Ishikawa (cell line): Measurements from ENCODE around the gene SLC13A4.

ENCODE experiments used
- CEBPB ChIP-seq: IDR thresholded peaks from 2 replicates; pipeline ENCODE4 v1.6.1; 2012
- CREB1 ChIP-seq: IDR thresholded peaks from 2 replicates; pipeline ENCODE4 v1.6.1; 2012; ENCODE audit warnings: low read depth
- EGR1 ChIP-seq: IDR thresholded peaks from 2 replicates; pipeline ENCODE4 v1.6.1; 2012
- EP300 ChIP-seq: IDR thresholded peaks from 2 replicates; pipeline ENCODE4 v1.6.1; 2012; ENCODE audit warnings: borderline replicate concordance
- FOXM1 ChIP-seq: IDR thresholded peaks from 2 replicates; pipeline ENCODE4 v1.6.1; 2012; ENCODE audit warnings: low read depth, borderline replicate concordance
- NFIC ChIP-seq: IDR thresholded peaks from 2 replicates; pipeline ENCODE4 v1.6.1; 2012
- RAD21 ChIP-seq: IDR thresholded peaks from 2 replicates; pipeline ENCODE4 v1.6.1; 2012; ENCODE audit warnings: low read depth
- TAF1 ChIP-seq: IDR thresholded peaks from 2 replicates; pipeline ENCODE4 v1.6.1; 2012; ENCODE audit warnings: low read depth, mild to moderate bottlenecking
- TCF12 ChIP-seq: IDR thresholded peaks from 2 replicates; pipeline ENCODE4 v1.6.1; 2012; ENCODE audit warnings: low read depth
- TEAD4 ChIP-seq: IDR thresholded peaks from 2 replicates; pipeline ENCODE4 v1.6.1; 2012
- ZBTB7A ChIP-seq: IDR thresholded peaks from 2 replicates; pipeline ENCODE4 v1.6.1; 2012; ENCODE audit warnings: low read depth
- TF ChIP-seq, protein P1 (sequence below): IDR thresholded peaks from 2 replicates; pipeline ENCODE4 v1.6.1; 2012
- TF ChIP-seq, protein P2 (sequence below): IDR thresholded peaks from 2 replicates; pipeline ENCODE4 v1.6.1; 2012; ENCODE audit warnings: low read depth, mild to moderate bottlenecking
- TF ChIP-seq, protein P3 (sequence below): IDR thresholded peaks from 2 replicates; pipeline ENCODE4 v1.6.1; 2012

Gene SLC13A4

DNA sequence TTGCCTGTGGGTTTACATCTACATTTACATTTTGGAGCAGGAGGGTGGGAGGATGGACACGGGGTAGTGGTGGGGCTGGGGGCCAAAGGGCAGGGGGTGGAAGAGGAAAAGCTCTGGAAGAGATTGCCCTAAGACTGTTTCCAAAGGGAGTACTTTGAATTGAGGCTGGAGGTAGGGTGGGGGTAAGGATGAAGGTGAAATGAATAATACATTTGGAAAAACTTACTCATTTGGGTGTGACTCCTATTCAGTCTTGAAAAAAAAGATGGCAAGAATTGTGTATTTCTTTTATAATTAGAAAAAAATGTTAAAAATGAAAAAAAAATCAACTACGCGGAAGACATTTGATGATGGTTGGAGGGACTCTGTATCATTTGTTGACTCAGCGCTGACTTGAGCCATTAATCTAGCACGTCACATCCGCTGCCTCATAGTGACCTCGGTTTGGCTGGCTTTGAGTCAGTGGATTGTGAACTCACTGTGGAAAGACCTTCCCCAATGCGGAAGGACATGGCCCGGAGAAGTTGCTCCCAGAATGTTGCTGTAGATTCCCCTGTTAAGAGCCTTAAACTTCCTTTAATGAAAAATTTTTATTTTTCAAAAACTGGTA, 17.8 kb upstream of the SLC13A4 start:
- TF ChIP-seq EP300 (peak; percentile 31; the same call in 1 of the 2 replicates), CREB1 (no peak)

DNA sequence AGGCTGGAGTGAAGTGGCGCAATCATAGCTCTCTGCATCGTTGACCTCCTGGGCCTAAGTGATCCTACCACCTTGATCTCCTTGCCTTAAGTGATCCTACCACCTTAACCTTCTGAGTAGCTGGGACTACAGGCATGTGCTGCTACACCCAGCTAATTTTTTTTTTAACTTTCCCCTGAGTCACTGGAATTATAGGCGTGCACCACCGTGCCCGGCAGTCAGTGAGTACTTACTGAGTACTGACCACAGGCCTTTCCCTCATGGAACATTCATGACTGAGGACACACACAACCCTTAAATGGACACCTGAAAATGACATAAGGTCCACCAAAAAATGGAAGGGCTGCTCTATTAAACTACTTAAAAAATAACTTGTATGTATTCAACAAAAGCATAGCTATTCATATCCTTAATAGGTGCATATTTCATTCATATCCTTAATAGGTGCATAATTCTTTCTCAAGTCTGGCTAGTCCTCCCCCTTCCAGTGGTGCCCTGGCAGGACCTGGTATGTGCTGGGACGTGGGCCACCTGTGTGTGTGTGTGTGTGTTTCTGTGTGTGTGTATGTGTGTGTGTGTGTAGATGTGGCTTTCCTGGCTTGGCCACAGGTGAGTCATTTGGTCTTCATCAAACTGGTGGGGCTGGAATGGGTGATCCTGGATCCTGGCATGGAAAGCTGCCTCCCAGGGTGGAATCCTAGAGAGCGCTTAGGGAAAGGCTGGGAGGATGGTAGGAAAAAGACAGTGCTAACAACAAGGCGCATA, 17.1 kb upstream of the SLC13A4 start:
- TF ChIP-seq RAD21 (no peak), CREB1 (no peak), ZBTB7A (no peak)

DNA sequence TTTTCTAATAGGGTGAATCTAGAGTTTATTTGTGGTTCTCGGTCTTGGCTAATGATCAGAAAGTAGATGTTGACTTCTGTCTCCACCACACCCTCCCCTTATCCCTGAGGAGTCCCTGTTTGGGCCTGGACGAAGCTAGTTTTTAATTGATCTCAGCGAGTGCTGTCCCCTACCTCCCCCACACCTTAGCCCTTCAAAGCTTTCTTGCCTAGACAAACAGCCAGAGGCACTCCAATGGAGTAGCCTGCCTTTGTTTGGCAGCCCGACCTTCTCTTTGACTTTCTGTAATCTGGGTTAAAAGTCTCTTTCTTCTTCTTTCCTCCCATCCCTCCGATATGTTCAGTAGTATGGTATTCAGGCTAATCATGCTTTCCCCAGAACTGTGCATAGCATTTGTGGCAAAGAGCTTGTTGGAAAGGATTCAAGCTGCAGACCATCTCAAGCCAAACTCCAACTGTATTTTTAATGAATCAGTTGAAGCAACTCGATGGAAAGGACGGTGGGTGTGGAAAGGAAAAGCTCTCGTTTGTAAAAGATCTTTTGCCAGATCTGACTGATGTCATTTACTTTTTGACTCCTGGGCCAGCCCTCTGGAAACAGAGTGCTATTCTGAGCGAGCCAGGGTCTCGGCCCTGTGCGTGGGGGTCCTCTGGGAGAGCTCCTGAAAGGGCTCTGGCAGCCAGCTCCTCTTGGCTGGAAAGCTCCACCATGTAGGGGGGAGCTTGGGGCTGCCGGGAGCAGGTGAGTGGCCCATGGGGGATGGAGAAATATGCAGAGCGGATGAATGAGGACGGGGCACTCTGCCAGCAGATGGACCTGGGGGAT, 16.1 kb upstream of the SLC13A4 start:
- TF ChIP-seq NFIC (no peak), CEBPB (no peak), TCF12 (no peak), TAF1 (no peak), ZBTB7A (no peak), TEAD4 (no peak), FOXM1 (no peak), RAD21 (no peak)
- TF ChIP-seq, protein P1, sequence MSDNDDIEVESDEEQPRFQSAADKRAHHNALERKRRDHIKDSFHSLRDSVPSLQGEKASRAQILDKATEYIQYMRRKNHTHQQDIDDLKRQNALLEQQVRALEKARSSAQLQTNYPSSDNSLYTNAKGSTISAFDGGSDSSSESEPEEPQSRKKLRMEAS, result no peak
- TF ChIP-seq, protein P2, sequence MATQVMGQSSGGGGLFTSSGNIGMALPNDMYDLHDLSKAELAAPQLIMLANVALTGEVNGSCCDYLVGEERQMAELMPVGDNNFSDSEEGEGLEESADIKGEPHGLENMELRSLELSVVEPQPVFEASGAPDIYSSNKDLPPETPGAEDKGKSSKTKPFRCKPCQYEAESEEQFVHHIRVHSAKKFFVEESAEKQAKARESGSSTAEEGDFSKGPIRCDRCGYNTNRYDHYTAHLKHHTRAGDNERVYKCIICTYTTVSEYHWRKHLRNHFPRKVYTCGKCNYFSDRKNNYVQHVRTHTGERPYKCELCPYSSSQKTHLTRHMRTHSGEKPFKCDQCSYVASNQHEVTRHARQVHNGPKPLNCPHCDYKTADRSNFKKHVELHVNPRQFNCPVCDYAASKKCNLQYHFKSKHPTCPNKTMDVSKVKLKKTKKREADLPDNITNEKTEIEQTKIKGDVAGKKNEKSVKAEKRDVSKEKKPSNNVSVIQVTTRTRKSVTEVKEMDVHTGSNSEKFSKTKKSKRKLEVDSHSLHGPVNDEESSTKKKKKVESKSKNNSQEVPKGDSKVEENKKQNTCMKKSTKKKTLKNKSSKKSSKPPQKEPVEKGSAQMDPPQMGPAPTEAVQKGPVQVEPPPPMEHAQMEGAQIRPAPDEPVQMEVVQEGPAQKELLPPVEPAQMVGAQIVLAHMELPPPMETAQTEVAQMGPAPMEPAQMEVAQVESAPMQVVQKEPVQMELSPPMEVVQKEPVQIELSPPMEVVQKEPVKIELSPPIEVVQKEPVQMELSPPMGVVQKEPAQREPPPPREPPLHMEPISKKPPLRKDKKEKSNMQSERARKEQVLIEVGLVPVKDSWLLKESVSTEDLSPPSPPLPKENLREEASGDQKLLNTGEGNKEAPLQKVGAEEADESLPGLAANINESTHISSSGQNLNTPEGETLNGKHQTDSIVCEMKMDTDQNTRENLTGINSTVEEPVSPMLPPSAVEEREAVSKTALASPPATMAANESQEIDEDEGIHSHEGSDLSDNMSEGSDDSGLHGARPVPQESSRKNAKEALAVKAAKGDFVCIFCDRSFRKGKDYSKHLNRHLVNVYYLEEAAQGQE, result no peak

DNA sequence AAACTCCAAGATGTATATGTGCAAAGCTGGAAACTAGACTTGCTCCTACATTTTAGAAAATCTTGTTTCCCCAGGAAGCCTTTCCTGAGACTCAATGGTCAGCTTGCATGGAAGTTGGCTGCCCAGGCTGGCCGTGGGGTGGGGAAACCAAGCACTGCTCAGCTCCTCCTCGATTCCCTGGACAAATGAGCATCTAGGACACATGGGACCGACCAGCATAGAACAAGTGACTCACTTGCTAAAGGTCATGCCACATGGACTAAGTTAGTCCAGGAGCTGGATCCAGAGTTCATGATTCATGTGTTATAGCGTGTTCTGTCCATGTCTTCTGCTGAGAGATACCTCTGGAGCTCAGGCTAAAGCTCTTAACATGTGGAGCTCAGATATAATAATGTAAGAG, 14.4 kb upstream of the SLC13A4 start:
- no peak for TF ChIP-seq NFIC
- no peak for TF ChIP-seq RAD21
- TF ChIP-seq ZBTB7A, result no peak
- no peak for TF ChIP-seq TAF1
- no peak for TF ChIP-seq TCF12

DNA sequence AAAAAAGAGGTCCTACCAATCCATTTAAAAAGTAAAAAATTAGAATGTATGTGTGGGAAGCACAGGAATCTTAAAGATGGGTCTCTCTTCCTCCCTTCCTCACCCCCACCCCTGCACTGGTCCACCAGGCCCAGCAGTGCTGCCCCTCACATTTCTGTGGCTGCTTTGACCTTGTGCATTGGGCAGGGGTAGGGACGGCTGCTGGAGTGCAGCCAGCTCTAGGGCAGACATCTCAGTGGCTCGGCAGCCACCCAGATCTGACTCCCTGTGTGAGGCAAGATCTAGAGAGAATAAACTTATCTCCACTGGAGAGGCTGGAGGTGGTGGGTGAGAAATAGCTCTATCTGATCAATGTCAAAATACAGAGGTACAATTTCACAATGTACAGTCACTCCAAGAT, 13.9 kb upstream of the SLC13A4 start:
- TF ChIP-seq ZBTB7A (no peak), TEAD4 (no peak), TAF1 (no peak), CEBPB (no peak), RAD21 (no peak)
- TF ChIP-seq, protein P1, result no peak
- TF ChIP-seq, protein P2, result no peak
- TF ChIP-seq, protein P3, sequence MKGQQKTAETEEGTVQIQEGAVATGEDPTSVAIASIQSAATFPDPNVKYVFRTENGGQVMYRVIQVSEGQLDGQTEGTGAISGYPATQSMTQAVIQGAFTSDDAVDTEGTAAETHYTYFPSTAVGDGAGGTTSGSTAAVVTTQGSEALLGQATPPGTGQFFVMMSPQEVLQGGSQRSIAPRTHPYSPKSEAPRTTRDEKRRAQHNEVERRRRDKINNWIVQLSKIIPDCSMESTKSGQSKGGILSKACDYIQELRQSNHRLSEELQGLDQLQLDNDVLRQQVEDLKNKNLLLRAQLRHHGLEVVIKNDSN, result no peak

DNA sequence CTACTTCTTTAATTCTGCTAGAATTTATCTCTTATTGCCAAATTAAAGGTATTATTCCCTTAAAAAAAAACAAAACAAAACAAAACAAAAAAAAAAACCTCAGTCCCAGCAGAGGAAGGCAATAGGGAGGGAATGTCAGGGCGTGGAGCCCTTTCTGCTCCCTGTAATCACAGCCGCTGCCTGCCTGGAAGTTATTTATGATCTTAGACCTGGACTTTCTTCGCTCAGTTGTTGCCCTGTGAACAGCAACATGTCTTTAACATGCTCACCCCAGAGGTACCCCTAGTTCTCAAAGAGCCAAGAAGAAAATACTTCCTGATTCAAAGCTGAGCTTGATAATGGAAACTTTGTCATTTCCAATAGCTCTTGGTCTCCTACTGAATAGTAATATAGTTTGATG, 12.9 kb upstream of the SLC13A4 start:
- TF ChIP-seq EP300 (no peak), CREB1 (no peak), EGR1 (no peak), CEBPB (no peak), RAD21 (no peak), FOXM1 (no peak), NFIC (no peak), ZBTB7A (no peak)
- TF ChIP-seq, protein P3, result no peak
